Right lobe of liver (tissue), 6 donors: ENCODE results near the gene BTBD1. TPM values are rescaled to one million over a fixed set of nuclear protein-coding genes. Genes with fewer than 3 reads are reported as not detected.
A peak's percentile ranks its signal among the peaks of the same experiment; 100 is the strongest.

Experiments
- ATAC-seq, 4 donors: fragments of 200-7000 bp; cut with Tn5 transposase; one replicate each; pipeline ENCODE4 v1.9.1; 2020; ENCODE audit warnings: mild to moderate bottlenecking in 4 of 4, moderate library complexity in 4 of 4
- DNase-seq, 3 donors: peaks; one replicate each; pipeline ENCODE4 v3.0.0-alpha.2; 2020
- H3K27ac ChIP-seq, 3 donors: fragments of 200-600 bp; one replicate each; pipeline ENCODE4 v1.8.0; 2022
- H3K27me3 ChIP-seq, 2 donors: fragments of 200-600 bp; one replicate each; pipeline ENCODE4 v1.8.0; 2022
- H3K36me3 ChIP-seq, 4 donors: fragments of 200-600 bp; sonication (generic) in 1 of 4; one replicate each; pipeline versions ENCODE4 v1.5.1 to v1.8.0; 2017 to 2022; ENCODE audit warnings: control low read depth in 1 of 4
- H3K4me1 ChIP-seq, 4 donors: fragments of 200-600 bp; sonication (generic) in 1 of 4; one replicate each; pipeline versions ENCODE4 v1.5.1 to v1.8.0; 2017 to 2022; ENCODE audit warnings: control low read depth in 1 of 4
- H3K4me3 ChIP-seq, 3 donors: fragments of 200-600 bp; one replicate each; pipeline ENCODE4 v1.8.0; 2022
- H3K9me3 ChIP-seq, 4 donors: fragments of 200-600 bp; sonication (generic) in 1 of 4; one replicate each; pipeline versions ENCODE4 v1.5.1 to v1.8.0; 2017 to 2022; ENCODE audit warnings: control low read depth in 1 of 4
- CTCF ChIP-seq, 4 donors: fragments of 200-600 bp in 3 of 4; fragments of 450-650 bp in 1 of 4; IDR thresholded peaks; one replicate each; pipeline versions ENCODE4 v1.5.1 to v1.8.0; 2016 to 2022; ENCODE audit warnings: antibody characterized with exemption in 4 of 4, mild to moderate bottlenecking in 2 of 4
- POLR2A ChIP-seq: fragments of 450-650 bp; IDR thresholded peaks from one replicate; pipeline ENCODE4 v1.6.1; 2017; ENCODE audit warnings: antibody characterized with exemption, mild to moderate bottlenecking
- WGBS: methylation state at CpG from one replicate; pipeline ENCODE4 v1.1.6; 2018; ENCODE audit warnings: low coverage, low lambda C conversion rate; ENCODE audit not compliant: insufficient coverage; ENCODE audit errors: missing lambda C conversion rate; 5-methylcytosine and 5-hydroxymethylcytosine counted together
- intact Hi-C, 2 donors: fragments of 100-400 bp; cut with DNase I; formaldehyde crosslinking; loops; one replicate each; pipeline versions ENCODE4 v1.11.2 to v1.14.1; 2022
- total RNA-seq, 6 experiments: library from RNA; depleted of rRNA in 2 of 6; stranded (reverse); fragments of >200 nt in 2 of 6; fragmentation: NEBNext Ultra II Directional in 3 of 6; extraction: Animal tissue kit (Norgen Biotek cat#: 25700) in 3 of 6; gene quantifications; one replicate each; pipeline versions ENCODE4 v1.1.0 to v1.2.4, GENCODE V29; 2016 to 2023
- donor health status: DM: no; HTN: yes; CAD: no.
- donor health status: DM: no; HTN: no; CAD: no.
- donor health status: DM: no; HTN: no; CAD: no.
- donor health status: DM: no; HTN: yes; CAD: no.
- donor health status: DM: no; HTN: yes; CAD: no.

BTBD1 gene
- total RNA-seq, 6 experiments from 2014 or later, result 15.7 to 49.9 (median 24.2) TPM

- ATAC-seq, result no peak
- no peaks in the 10 kb centered on the region for H3K27me3 ChIP-seq
- WGBS, result 38% methylated on average over 5 of the region's 12 CpGs
- H3K4me1 ChIP-seq, result peaks cover 0 to 31% (median 12%) of the 10 kb centered on the region in 4 donors
- intact Hi-C loops, result no loop called here
- no peak for TF ChIP-seq CTCF (IDR thresholded peaks at IDR 0.05)
- no peak for TF ChIP-seq POLR2A
- H3K4me3 ChIP-seq, result peak overlapping the region; percentile 78 to 99 (median 93)
- peak overlapping the region; percentile 77 to 91 (median 82) for H3K27ac ChIP-seq
- H3K9me3 ChIP-seq, result no peaks in the 10 kb centered on the region
- DNase-seq, result peak in 1 of 3 donors; percentile 56
- H3K36me3 ChIP-seq, result no peaks in the 10 kb centered on the region
These were observed 548 bp upstream of the BTBD1 start for GRCh38 chr15:83067638-83067962.

- Histone ChIP-seq H3K4me3 (peak overlapping the region; percentile 78 to 99 (median 93)), H3K9me3 (no peaks in the 10 kb centered on the region), H3K27ac (peak overlapping the region; percentile 77 to 91 (median 82)), H3K36me3 (no peaks in the 10 kb centered on the region), H3K27me3 (no peaks in the 10 kb centered on the region), H3K4me1 (peaks cover 0 to 31% (median 12%) of the 10 kb centered on the region in 4 donors)
- ATAC-seq (peak in 1 of 4 donors; percentile 7), DNase-seq (peak in 1 of 3 donors; percentile 28)
- intact Hi-C loops, result no loop called here
- TF ChIP-seq POLR2A, result no peak
- TF ChIP-seq CTCF (IDR thresholded peaks at IDR 0.05), result no peak
- WGBS, result 12% methylated on average over 29 of the region's 42 CpGs
These were observed 868 bp downstream of the BTBD1 start for GRCh38 chr15:83066034-83066733.

GRCh38 chr15:83065431-83065830 is 1.6 kb downstream of the BTBD1 start:
- peaks cover 0 to 31% (median 12%) of the 10 kb centered on the region in 4 donors for H3K4me1 ChIP-seq
- ATAC-seq, result no peak
- intact Hi-C loops, result no loop called here

GRCh38 chr15:83064859-83065258 is 2.2 kb downstream of the BTBD1 start:
- no peaks in the 10 kb centered on the region for H3K36me3 ChIP-seq
- H3K27ac ChIP-seq, result no peak overlapping the region
- no peak for DNase-seq
- 50% methylated on average over 4 of the region's 4 CpGs for WGBS
- no peak overlapping the region for H3K4me3 ChIP-seq
- H3K27me3 ChIP-seq, result no peaks in the 10 kb centered on the region
- intact Hi-C loops, result no loop called here
- TF ChIP-seq CTCF (IDR thresholded peaks at IDR 0.05), result no peak
- ATAC-seq, result no peak
- H3K4me1 ChIP-seq, result peaks cover 0 to 31% (median 12%) of the 10 kb centered on the region in 4 donors
- H3K9me3 ChIP-seq, result no peaks in the 10 kb centered on the region

More at GRCh38 chr15:83065431-83065830, 1.6 kb downstream of the BTBD1 start:
- WGBS, result 23% methylated on average over 3 of the region's 3 CpGs
- no peak for DNase-seq
- no peak for TF ChIP-seq POLR2A
- TF ChIP-seq CTCF (IDR thresholded peaks at IDR 0.05), result no peak
- Histone ChIP-seq H3K27me3 (no peaks in the 10 kb centered on the region), H3K36me3 (no peaks in the 10 kb centered on the region), H3K27ac (no peak overlapping the region), H3K4me3 (peak overlapping the region; percentile 78 to 99 (median 93)), H3K9me3 (no peaks in the 10 kb centered on the region)
